HG03066 (cell line): ENCODE data around the gene DUSP5.
A peak's percentile ranks its signal among the peaks of the same experiment; 100 is the strongest.

ENCODE experiments used
- ATAC-seq: cut with Tn5 transposase; IDR thresholded peaks from one replicate; pipeline ENCODE4 v1.9.1; 2021; ENCODE audit warnings: low read depth; ENCODE audit not compliant: unreplicated experiment

Gene DUSP5

DNA sequence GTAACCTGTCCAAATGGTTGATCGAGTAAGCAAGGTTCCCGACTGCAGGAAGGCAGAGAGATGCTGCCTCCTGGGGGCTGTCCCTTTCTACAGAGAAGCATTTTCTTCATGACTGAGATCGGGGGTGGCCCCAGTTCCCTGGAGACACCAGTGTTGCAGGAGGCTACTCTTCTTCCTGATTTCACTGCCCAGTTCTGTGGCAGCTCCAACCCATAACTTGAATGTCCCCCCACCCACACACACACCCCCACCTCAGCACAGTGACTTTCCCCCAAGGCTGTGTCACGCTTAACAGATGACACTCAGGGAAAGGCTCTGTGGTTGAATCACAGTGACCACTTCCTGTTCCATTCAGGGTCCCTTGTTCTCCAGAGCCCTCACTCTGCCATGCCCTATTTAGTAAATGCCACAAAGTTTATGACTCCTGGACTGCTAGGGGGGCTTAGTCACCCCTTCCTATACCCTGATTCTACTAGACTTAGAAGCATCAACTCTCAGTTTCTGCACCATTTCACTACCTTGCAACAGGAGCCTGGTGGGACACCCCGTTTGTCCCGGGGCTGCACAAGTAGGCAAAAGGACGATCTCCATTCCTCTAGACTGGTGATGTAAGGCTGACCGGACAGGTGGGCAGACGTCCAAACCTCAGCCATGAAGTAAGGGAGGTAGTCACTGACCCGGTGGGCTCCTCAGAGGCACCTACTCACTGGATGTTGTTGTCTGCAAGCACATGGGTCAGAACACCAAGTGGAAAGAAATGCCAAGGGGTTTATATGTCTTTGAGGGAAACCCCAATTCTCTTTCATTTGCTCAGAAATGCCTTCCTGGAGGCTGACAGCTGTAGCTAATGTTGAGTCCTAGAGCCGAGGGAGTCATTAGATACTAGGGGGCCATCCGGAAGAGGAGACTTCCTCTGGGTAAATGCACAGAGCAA lies 38.5 kb downstream of the DUSP5 start:
- peak; percentile 90 for ATAC-seq

DNA sequence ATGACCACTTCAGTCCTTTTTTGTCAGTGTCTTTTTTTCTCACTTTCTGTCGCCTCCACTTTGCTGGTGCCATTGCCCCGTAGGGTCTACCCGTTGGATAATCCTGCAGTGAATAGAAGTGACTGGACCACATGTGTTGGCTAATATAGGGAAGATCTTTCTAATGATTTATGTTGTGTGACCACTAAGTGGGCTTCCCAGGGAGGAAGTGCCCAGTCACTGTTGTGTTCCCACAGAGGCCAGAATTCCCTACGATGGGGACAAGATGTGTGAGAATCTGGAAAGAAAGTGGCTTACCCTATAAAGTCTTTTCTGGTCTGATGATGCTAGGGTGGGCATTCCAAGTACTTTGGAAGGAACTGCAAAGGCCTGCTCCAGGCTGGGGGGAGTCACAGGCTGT lies 41.4 kb downstream of the DUSP5 start:
- ATAC-seq: no peak

DNA sequence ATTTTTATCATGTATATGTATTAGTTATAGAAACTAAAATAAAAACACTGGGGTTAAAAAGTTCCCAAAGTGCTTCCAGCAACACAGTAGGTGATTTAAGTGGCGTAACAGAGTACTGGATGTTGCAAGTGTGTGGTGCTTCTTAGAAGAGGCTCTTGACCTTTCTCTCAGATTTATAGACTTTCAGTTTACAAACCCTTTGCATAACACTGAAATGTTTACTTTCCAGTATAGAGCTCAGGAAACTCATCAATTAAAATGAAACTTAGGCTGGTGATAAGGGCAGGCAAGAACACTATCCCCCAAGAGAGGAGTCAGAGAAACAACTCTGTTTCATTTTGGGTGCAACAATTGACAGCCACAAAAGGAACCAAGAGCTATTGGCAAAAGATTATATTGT lies 42.3 kb downstream of the DUSP5 start:
- ATAC-seq: no peak

DNA sequence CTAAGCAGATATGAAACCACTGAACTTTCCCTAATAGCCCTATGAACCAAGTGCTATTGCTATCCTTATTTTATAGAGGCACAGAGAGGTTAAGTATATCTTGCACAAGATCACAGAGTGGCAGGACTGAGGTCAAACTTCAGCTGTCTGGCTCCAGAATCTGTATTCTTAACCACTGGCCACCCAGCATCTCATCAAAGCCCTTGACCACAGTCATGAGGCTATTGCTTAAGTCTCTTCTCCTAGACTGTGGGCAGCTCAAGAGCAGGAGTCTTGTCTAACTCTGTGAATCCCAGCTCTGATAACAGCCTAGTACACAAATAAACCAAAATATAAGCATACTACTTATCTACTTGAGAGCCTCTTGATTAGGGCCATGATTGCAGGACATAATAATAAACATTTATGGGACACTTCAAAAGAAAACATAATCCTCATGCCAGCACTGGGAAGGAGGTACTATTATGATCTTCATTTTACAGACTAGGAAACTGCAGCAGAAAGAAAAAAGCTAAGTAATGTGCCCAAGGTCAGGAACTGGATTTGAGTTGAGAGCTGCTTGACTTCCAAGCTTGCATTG lies 47.3 kb downstream of the DUSP5 start:
- ATAC-seq: no peak

- no peak for ATAC-seq
These were observed 48.4 kb downstream of the DUSP5 start for GRCh38 chr10:110546077-110546476.

- ATAC-seq: no peak
These were observed 48.9 kb downstream of the DUSP5 start for GRCh38 chr10:110546499-110547110.

DNA sequence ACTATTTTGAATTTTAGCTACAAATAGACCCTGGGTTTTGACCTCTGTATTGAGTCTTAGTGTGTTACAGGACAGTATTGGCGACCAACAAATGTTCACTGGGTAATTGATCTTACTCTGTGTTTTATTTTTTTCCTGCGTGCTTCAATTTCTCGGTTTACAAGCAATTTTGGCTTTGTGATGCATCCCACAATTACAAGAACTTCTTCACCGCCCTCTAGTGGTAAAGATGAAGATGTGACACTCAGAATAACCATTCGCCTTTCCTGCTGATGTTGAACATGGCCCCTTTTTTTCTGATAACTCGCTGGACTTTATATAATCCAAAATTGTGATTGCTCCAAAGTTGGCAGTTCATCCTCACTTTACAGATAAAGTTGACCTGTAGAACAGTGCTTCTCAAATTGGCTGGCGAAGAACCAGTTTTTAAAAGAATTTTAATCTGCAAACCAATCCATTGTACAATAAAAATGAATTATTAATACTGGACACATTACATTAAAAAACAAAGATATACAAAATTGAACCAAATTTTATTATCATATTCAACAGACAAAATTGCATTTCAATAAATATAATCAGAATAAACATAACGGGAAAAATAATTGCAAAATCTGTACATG lies 49.5 kb downstream of the DUSP5 start:
- ATAC-seq: no peak

DNA sequence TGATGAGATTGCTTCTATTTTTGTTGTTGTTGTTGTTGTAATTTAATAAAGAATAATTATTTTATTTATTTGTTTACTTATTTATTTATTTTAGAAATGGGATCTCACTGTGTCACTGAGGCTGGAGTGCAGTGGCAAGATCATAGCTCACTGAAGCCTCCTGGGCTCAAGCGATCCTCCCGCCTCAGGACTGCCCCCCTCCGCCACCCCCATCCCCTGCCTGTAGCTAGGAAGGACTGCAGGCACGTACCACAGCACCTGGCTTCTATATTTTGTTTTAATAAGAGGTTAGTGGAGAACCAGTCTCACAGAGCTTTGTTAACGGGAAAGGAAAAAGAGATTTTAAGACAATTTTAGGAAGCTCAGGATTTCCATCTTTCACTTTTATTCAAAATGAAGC lies 50.3 kb downstream of the DUSP5 start:
- ATAC-seq: no peak

- no peak for ATAC-seq
These were observed 51.5 kb downstream of the DUSP5 start for GRCh38 chr10:110549211-110549610.

DNA sequence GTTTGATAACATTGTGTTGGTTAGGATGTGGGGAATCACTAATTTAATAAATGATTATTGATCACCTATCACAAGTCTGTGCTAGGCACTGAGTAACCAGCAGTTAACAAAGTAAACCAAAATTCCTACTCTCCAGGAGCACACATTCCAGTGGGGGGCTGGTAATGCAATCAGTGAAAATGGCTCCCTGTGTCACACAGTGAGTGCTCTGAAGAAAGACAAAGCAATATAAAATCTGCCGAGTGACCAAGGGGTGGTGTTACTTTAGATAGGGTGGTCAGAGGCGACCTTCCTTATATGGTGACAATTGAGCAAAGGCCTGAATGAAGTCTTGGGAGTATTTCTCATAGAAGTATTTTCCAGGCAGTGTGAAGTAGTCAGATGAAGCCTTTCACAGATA lies 56.2 kb downstream of the DUSP5 start:
- no peak for ATAC-seq

GRCh38 chr10:110556296-110556695 lies 58.6 kb downstream of the DUSP5 start:
- ATAC-seq: no peak

DNA sequence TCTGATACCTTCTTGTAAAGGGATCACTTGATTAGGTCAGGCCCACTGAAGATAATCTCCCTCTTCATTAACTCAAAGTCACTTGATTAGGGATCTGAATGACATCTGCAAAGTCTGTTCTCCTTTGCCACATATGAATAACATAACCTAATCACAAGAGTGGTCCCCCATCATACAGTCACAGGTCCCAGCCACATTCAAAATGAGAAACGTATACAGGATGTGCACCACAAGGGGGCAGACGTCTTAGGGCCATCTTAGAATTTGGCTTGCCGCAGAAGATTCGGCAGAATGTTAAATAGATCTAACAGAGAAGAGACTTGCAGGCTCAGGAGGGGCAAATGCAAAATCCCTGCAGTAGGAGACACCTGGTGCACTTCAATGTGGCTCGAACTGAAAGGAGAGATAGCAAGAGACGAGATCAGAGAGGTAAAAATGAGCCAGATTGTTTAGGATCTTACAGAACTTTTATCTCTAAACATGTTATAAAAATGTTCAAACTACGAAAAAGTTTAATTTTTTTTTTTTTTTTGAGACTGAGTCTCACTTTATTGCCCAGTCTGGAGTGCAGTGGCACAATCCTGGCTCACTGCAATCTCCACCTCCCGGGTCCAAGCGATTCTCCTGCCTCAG lies 59.4 kb downstream of the DUSP5 start:
- peak; percentile 65 for ATAC-seq

GRCh38 chr10:110558041-110558440 lies 60.3 kb downstream of the DUSP5 start:
- no peak for ATAC-seq

DNA sequence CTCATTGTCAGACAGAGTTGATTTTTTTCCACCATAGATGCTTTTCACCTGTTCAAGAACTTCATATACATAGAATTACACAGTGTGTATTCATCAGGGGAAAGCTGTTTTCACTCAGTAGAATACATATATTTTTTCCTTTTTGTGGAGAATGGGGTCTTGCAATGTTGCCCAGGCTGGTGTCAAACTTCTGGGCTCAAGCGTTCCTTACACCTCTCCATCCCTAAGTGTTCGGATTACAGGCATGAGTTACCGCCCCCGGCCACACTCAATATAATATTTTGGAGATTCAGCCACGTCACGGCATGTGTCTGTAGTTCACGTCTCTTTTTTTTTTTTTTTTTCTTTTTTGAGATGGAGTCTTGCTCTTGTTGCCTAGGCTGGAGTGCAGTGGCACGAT lies 62.3 kb downstream of the DUSP5 start:
- no peak for ATAC-seq
